Lower lobe of right lung (tissue), 2 donors: ENCODE results near the gene LRRC15. TPM values are rescaled to one million over a fixed set of nuclear protein-coding genes. Genes with fewer than 3 reads are reported as not detected.
A peak's percentile ranks its signal among the peaks of the same experiment; 100 is the strongest.

Experiments used
- ATAC-seq, 2 donors: fragments of 200-7000 bp; cut with Tn5 transposase; one replicate each; pipeline ENCODE4 v1.9.1; 2020 to 2022; ENCODE audit warnings: mild to moderate bottlenecking in 2 of 2, moderate library complexity in 2 of 2
- DNase-seq: peaks from one replicate; pipeline ENCODE4 v3.0.0-alpha.2; 2020
- H3K27ac ChIP-seq: fragments of 200-600 bp; one replicate; pipeline ENCODE4 v1.8.0; 2022
- H3K27me3 ChIP-seq: fragments of 200-600 bp; one replicate; pipeline ENCODE4 v1.8.0; 2022; ENCODE audit warnings: low read depth
- H3K36me3 ChIP-seq: fragments of 200-600 bp; one replicate; pipeline ENCODE4 v1.8.0; 2022; ENCODE audit warnings: mild to moderate bottlenecking
- H3K4me1 ChIP-seq: fragments of 200-600 bp; one replicate; pipeline ENCODE4 v1.8.0; 2022
- H3K4me3 ChIP-seq: fragments of 200-600 bp; one replicate; pipeline ENCODE4 v1.8.0; 2022; ENCODE audit warnings: mild to moderate bottlenecking
- H3K9me3 ChIP-seq: fragments of 200-600 bp; one replicate; pipeline ENCODE4 v1.8.0; 2022
- CTCF ChIP-seq: fragments of 200-600 bp; IDR thresholded peaks from one replicate; pipeline ENCODE4 v1.8.0; 2022; ENCODE audit warnings: antibody characterized with exemption, mild to moderate bottlenecking
- intact Hi-C: fragments of 100-400 bp; cut with DNase I; formaldehyde crosslinking; loops from one replicate; pipeline ENCODE4 v1.11.0; 2022
- total RNA-seq: library from RNA; stranded (reverse); fragmentation: NEBNext Ultra II Directional; extraction: Animal tissue kit (Norgen Biotek cat#: 25700); gene quantifications from one replicate; pipeline ENCODE4 v1.2.1, GENCODE V29; 2021
- donor health status: DM: no; HTN: yes; CAD: no; lungs with severe emphysema.

LRRC15 gene
- total RNA-seq, 1 donor from 2014 or later = 0.24 TPM

DNA sequence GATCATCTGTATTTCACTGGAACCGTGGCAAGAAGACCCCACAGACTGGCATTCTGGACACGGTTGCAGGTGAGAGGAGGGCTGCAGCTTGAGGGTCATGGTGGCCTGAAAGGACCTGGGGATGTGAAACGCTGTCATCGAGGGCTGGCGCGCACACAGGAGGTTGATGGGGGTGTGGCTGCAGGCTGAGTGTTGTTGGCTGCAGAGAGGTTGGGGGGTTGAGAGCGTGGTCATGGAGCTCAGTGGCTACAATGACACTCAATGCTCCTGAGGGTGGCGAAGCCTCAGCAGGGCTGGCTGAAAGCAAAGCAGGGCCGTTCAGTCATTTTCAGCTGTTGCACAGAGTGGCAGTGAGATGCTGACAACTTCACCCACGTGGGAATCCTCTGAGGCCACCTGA, 39.4 kb downstream of the LRRC15 start:
- intact Hi-C loops = no loop called here

DNA sequence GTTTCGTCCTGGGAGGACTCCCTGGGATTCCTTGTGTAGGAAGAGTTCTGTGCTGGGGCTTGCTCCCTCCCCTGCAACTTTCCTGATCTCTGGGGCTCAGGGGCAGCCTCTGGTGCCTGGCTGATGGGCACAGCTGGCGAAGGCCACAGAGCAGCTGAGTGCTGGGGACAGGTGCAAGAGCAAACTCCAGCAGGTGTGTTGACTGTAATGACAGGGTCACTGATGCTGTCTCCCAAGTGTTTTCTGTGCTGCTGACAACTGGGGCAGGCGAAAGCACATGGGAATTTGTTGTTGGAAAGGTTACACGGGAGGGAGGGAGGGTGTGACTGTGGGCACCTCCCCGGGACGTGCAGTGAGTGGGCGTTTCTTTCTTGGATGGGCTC, 40.0 kb downstream of the LRRC15 start:
- no peak for DNase-seq
- Histone ChIP-seq H3K9me3 (no peaks in the 10 kb centered on the region), H3K36me3 (no peaks in the 10 kb centered on the region), H3K27me3 (peaks cover 25% of the 10 kb centered on the region), H3K27ac (no peak overlapping the region), H3K4me3 (no peak overlapping the region), H3K4me1 (peaks cover 10% of the 10 kb centered on the region)
- no peak for ATAC-seq
- intact Hi-C loops = no loop called here
- no peak for TF ChIP-seq CTCF

More for the DNA sequence above, 39.4 kb downstream of the LRRC15 start:
- Histone ChIP-seq H3K4me1 (peaks cover 10% of the 10 kb centered on the region), H3K27ac (no peak overlapping the region), H3K27me3 (peaks cover 31% of the 10 kb centered on the region), H3K4me3 (no peak overlapping the region), H3K9me3 (no peaks in the 10 kb centered on the region), H3K36me3 (no peaks in the 10 kb centered on the region)
- ATAC-seq (peak in 1 of 2 donors; percentile 19), DNase-seq (no peak)
- no peak for TF ChIP-seq CTCF

- Histone ChIP-seq H3K27ac (no peak overlapping the region), H3K9me3 (no peaks in the 10 kb centered on the region), H3K36me3 (no peaks in the 10 kb centered on the region), H3K4me3 (no peak overlapping the region), H3K27me3 (peaks cover 23% of the 10 kb centered on the region), H3K4me1 (peaks cover 12% of the 10 kb centered on the region)
- DNase-seq = no peak
- TF ChIP-seq CTCF = no peak
- no peak for ATAC-seq
- intact Hi-C loops = no loop called here
Measured at GRCh38 chr3:194328942-194329582, 40.5 kb downstream of the LRRC15 start.

DNA sequence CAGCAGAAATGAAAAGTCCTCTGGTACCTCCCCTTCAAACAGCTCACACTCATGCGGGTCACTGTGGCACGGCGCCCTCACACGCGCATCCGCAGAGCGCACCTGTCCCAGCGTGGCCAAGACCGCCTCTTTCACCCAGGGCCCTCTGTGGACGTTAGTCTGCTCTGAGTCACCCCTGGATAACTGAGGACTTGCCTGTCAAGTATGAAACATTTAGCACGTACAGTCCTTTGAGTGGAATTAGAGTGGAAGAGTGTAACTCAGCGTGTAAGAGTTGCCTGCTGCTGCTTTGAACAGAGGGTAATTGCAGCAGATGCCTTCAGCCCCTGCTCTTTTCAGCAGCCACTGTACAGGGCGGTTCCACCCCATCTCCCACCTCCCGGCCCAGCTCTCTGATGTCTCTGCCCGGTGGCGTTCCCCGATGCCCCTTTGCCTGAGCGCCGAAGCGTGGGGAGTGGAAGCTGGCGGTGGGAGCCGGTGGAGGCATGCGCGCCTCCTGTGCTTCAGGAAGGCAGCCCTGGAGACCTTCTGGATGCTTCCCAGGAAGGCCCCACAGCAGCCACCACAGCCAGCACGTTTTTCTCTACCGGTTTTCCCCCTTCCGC, 41.4 kb downstream of the LRRC15 start:
- intact Hi-C loops = no loop called here
- ATAC-seq = no peak
- H3K4me1 ChIP-seq = peaks cover 9% of the 10 kb centered on the region
- no peaks in the 10 kb centered on the region for H3K36me3 ChIP-seq
- no peak for TF ChIP-seq CTCF
- no peaks in the 10 kb centered on the region for H3K9me3 ChIP-seq
- H3K27me3 ChIP-seq = peaks cover 19% of the 10 kb centered on the region
- H3K27ac ChIP-seq = no peak overlapping the region
- no peak overlapping the region for H3K4me3 ChIP-seq
- DNase-seq = no peak

GRCh38 chr3:194327218-194328052, 42.1 kb downstream of the LRRC15 start:
- no peak for TF ChIP-seq CTCF
- Histone ChIP-seq H3K27me3 (peaks cover 12% of the 10 kb centered on the region), H3K9me3 (no peaks in the 10 kb centered on the region), H3K4me3 (no peak overlapping the region), H3K36me3 (no peaks in the 10 kb centered on the region), H3K4me1 (peaks cover 7% of the 10 kb centered on the region), H3K27ac (no peak overlapping the region)
- DNase-seq (no peak), ATAC-seq (no peak)
- intact Hi-C loops = no loop called here
